ENCODE measurements around the gene KYAT1. TPM values are rescaled to one million over a fixed set of nuclear protein-coding genes. Genes with fewer than 3 reads are reported as not detected.

KYAT1 gene
- total RNA-seq, 1 donor from 2014 or later: 10.1 TPM

GRCh38 chr9:128823362-128823902 lies 58.3 kb downstream of the KYAT1 start:
- peaks cover 7% of the 10 kb centered on the region for H3K36me3 Mint-ChIP-seq (ENCODE audit: low read depth, unreplicated experiment)

DNA sequence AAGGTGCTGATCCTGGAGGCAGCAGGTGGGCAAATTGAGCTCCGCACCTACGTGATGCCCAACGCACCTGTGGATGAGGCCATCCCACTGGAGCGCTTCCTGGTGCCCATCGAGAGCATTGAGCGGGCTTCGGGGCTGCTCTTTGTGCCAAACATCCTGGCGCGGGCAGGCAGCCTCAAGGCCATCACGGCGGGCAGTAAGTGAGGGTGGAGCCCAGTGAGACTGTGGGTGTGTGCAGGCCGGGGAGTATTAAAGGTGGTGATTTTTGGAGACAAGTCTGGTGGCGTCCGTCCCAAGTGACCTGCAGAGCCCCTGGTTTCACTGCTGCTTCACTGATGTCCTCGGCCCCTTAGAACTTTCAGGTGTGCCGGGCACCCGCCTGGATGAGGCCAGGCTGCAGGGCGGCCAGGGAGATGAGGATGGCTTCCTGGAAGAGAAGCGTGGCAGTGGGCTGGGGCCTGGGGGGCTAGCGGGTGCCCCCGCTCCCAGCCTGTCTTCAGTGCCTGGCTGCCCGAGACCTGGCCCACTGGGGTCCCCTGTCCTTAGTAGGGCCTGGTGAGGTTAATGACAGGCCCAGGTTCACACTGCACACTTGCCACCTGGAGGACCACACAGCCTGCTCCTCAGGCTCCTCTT lies 59.2 kb downstream of the KYAT1 start:
- peaks cover 7% of the 10 kb centered on the region for H3K36me3 Mint-ChIP-seq (ENCODE audit: low read depth, unreplicated experiment)
- H3K4me3 Mint-ChIP-seq (ENCODE audit: unreplicated experiment): no peak overlapping the region
- H3K27ac ChIP-seq (ENCODE audit: low read depth, low read length): no peak overlapping the region
- H4K20me1 ChIP-seq (ENCODE audit: insufficient read depth, low read length): peaks cover 33% of the 10 kb centered on the region
- no peaks in the 10 kb centered on the region for H3K27me3 Mint-ChIP-seq (ENCODE audit: low read depth, unreplicated experiment)
- peaks cover 2% of the 10 kb centered on the region for H3K4me1 Mint-ChIP-seq (ENCODE audit: low read depth, unreplicated experiment)
- H2AFZ ChIP-seq (ENCODE audit: low read depth, low read length): no peak overlapping the region
- DNase-seq (ENCODE audit: low read depth) (no peak), FAIRE-seq (no peak)
- H3K4me1 ChIP-seq (ENCODE audit: insufficient read depth, low read length): peaks cover 8% of the 10 kb centered on the region
- H3K9me3 ChIP-seq (ENCODE audit: insufficient read depth, low read depth, low read length): no peaks in the 10 kb centered on the region
- H3K4me2 ChIP-seq (ENCODE audit: low read length): no peak overlapping the region
- H3K9me3 Mint-ChIP-seq (ENCODE audit: unreplicated experiment): no peaks in the 10 kb centered on the region
- no peaks in the 10 kb centered on the region for H3K27me3 ChIP-seq (ENCODE audit: insufficient read depth, low read length)
- peaks cover 9% of the 10 kb centered on the region for H3K36me3 ChIP-seq (ENCODE audit: insufficient read depth, low read length)
- H3K9ac ChIP-seq (ENCODE audit: low read length): no peak overlapping the region
- TF ChIP-seq, protein P1, sequence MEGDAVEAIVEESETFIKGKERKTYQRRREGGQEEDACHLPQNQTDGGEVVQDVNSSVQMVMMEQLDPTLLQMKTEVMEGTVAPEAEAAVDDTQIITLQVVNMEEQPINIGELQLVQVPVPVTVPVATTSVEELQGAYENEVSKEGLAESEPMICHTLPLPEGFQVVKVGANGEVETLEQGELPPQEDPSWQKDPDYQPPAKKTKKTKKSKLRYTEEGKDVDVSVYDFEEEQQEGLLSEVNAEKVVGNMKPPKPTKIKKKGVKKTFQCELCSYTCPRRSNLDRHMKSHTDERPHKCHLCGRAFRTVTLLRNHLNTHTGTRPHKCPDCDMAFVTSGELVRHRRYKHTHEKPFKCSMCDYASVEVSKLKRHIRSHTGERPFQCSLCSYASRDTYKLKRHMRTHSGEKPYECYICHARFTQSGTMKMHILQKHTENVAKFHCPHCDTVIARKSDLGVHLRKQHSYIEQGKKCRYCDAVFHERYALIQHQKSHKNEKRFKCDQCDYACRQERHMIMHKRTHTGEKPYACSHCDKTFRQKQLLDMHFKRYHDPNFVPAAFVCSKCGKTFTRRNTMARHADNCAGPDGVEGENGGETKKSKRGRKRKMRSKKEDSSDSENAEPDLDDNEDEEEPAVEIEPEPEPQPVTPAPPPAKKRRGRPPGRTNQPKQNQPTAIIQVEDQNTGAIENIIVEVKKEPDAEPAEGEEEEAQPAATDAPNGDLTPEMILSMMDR (IDR thresholded peaks at IDR 0.05; ENCODE audit: insufficient read depth, low read depth, low read length): no peak
- TF ChIP-seq EZH2 (IDR thresholded peaks at IDR 0.05; ENCODE audit: insufficient read depth, low read length): no peak
- H3K4me3 ChIP-seq (ENCODE audit: insufficient read depth, low read depth, low read length): no peak overlapping the region
- no peak overlapping the region for H3K27ac Mint-ChIP-seq (ENCODE audit: unreplicated experiment)
- H3K79me2 ChIP-seq (ENCODE audit: insufficient read depth, low read length): peaks cover 5% of the 10 kb centered on the region

More at GRCh38 chr9:128823362-128823902, 58.3 kb downstream of the KYAT1 start:
- DNase-seq (ENCODE audit: low read depth): no peak
- H3K9ac ChIP-seq (ENCODE audit: low read length): no peak overlapping the region
- TF ChIP-seq EZH2 (IDR thresholded peaks at IDR 0.05; ENCODE audit: insufficient read depth, low read length): no peak
- TF ChIP-seq, protein P1 (IDR thresholded peaks at IDR 0.05; ENCODE audit: insufficient read depth, low read depth, low read length): no peak
- H3K79me2 ChIP-seq (ENCODE audit: insufficient read depth, low read length): peaks cover 11% of the 10 kb centered on the region
- H3K27me3 ChIP-seq (ENCODE audit: insufficient read depth, low read length): no peaks in the 10 kb centered on the region
- peaks cover 12% of the 10 kb centered on the region for H3K36me3 ChIP-seq (ENCODE audit: insufficient read depth, low read length)
- no peaks in the 10 kb centered on the region for H3K27me3 Mint-ChIP-seq (ENCODE audit: low read depth, unreplicated experiment)
- H3K27ac Mint-ChIP-seq (ENCODE audit: unreplicated experiment): no peak overlapping the region
- no peaks in the 10 kb centered on the region for H3K9me3 Mint-ChIP-seq (ENCODE audit: unreplicated experiment)
- H3K4me1 Mint-ChIP-seq (ENCODE audit: low read depth, unreplicated experiment): peaks cover 2% of the 10 kb centered on the region
- peaks cover 9% of the 10 kb centered on the region for H3K4me1 ChIP-seq (ENCODE audit: insufficient read depth, low read length)
- H3K4me2 ChIP-seq (ENCODE audit: low read length): no peak overlapping the region
- no peak overlapping the region for H2AFZ ChIP-seq (ENCODE audit: low read depth, low read length)
- peaks cover 36% of the 10 kb centered on the region for H4K20me1 ChIP-seq (ENCODE audit: insufficient read depth, low read length)
- no peaks in the 10 kb centered on the region for H3K9me3 ChIP-seq (ENCODE audit: insufficient read depth, low read depth, low read length)
- H3K4me3 Mint-ChIP-seq (ENCODE audit: unreplicated experiment): no peak overlapping the region
- H3K4me3 ChIP-seq (ENCODE audit: insufficient read depth, low read depth, low read length): no peak overlapping the region
- FAIRE-seq: no peak
- H3K27ac ChIP-seq (ENCODE audit: low read depth, low read length): no peak overlapping the region
